Ureter (tissue), 1 donor: ENCODE results near the gene COL6A3. TPM values are rescaled to one million over a fixed set of nuclear protein-coding genes. Genes with fewer than 3 reads are reported as not detected.

Experiments
- DNase-seq: peaks from one replicate; pipeline ENCODE4 v3.0.0-alpha.2; 2020; ENCODE audit warnings: low spot score
- total RNA-seq: library from RNA; stranded (reverse); gene quantifications from one replicate; pipeline ENCODE4 v1.2.4, GENCODE V29; 2023
- donor health status: DM: yes; HTN: yes; CAD: no.

COL6A3 gene
- total RNA-seq, 1 donor from 2014 or later = 197 TPM

- DNase-seq = no peak
These were observed 63.9 kb downstream of the COL6A3 start for GRCh38 chr2:237350070-237350469.

- DNase-seq = no peak
These were observed 65.6 kb downstream of the COL6A3 start for GRCh38 chr2:237348281-237348865.

- no peak for DNase-seq
These were observed 67.9 kb downstream of the COL6A3 start for GRCh38 chr2:237345891-237346640.

- DNase-seq = no peak
These were observed 68.6 kb downstream of the COL6A3 start for GRCh38 chr2:237345411-237345810.

- no peak for DNase-seq
These were observed 69.0 kb downstream of the COL6A3 start for GRCh38 chr2:237344942-237345341.

GRCh38 chr2:237343993-237344392 lies 70.0 kb downstream of the COL6A3 start:
- no peak for DNase-seq

- DNase-seq = no peak
These were observed 72.1 kb downstream of the COL6A3 start for GRCh38 chr2:237341872-237342271.

- no peak for DNase-seq
These were observed 76.4 kb downstream of the COL6A3 start for GRCh38 chr2:237337586-237337985.

- no peak for DNase-seq
These were observed 77.8 kb downstream of the COL6A3 start for GRCh38 chr2:237336131-237336530.

- no peak for DNase-seq
These were observed 80.2 kb downstream of the COL6A3 start for GRCh38 chr2:237333748-237334147.

GRCh38 chr2:237330541-237330940 lies 83.4 kb downstream of the COL6A3 start:
- DNase-seq = no peak

GRCh38 chr2:237327175-237327950 lies 86.6 kb downstream of the COL6A3 start:
- no peak for DNase-seq

GRCh38 chr2:237326266-237327171 lies 87.4 kb downstream of the COL6A3 start:
- no peak for DNase-seq

- peak; percentile 81 for DNase-seq
These were observed 89.1 kb downstream of the COL6A3 start for GRCh38 chr2:237324837-237325236.

- DNase-seq = no peak
These were observed 89.5 kb downstream of the COL6A3 start for GRCh38 chr2:237324405-237324831.

- no peak for DNase-seq
These were observed 90.3 kb downstream of the COL6A3 start for GRCh38 chr2:237323656-237324055.

GRCh38 chr2:237322564-237322963 lies 91.4 kb downstream of the COL6A3 start:
- no peak for DNase-seq

GRCh38 chr2:237321746-237322145 lies 92.2 kb downstream of the COL6A3 start:
- no peak for DNase-seq

- DNase-seq = no peak
These were observed 93.0 kb downstream of the COL6A3 start for GRCh38 chr2:237320801-237321560.

- no peak for DNase-seq
These were observed 94.1 kb downstream of the COL6A3 start for GRCh38 chr2:237319887-237320286.
